Breast epithelium (tissue), 4 donors: ENCODE measurements around the gene MPP3. TPM values are rescaled to one million over a fixed set of nuclear protein-coding genes. Genes with fewer than 3 reads are reported as not detected.

ENCODE experiments used
- DNase-seq, 2 donors: peaks; one replicate each; pipeline ENCODE4 v3.0.0-alpha.2; 2019; ENCODE audit warnings: low spot score in 2 of 2
- H3K27ac ChIP-seq, 2 donors: fragments of 200-600 bp; sonication (generic) in 1 of 2; one replicate each; pipeline ENCODE4 v1.5.1; 2016 to 2019; ENCODE audit warnings: mild to moderate bottlenecking in 1 of 2
- H3K27me3 ChIP-seq, 2 donors: fragments of 200-600 bp; sonication (generic) in 1 of 2; one replicate each; pipeline versions ENCODE4 v1.5.1 to v1.6.0; 2017 to 2019; ENCODE audit warnings: control low read depth in 1 of 2, mild to moderate bottlenecking in 1 of 2
- H3K36me3 ChIP-seq: fragments of 200-600 bp; one replicate; pipeline ENCODE4 v1.5.1; 2019
- H3K4me1 ChIP-seq, 2 donors: fragments of 200-600 bp; sonication (generic); one replicate each; pipeline ENCODE4 v1.5.1; 2016 to 2019; ENCODE audit warnings: control low read depth in 1 of 2
- H3K4me3 ChIP-seq, 3 donors: fragments of 200-600 bp; sonication (generic); 1 replicate in 2 of 3; 2 replicates in 1 of 3; pipeline ENCODE4 v1.5.1; 2016 to 2019; ENCODE audit warnings: mild to moderate bottlenecking in 3 of 3, moderate library complexity in 2 of 3
- H3K9me3 ChIP-seq, 2 donors: fragments of 200-600 bp; sonication (generic) in 1 of 2; one replicate each; pipeline ENCODE4 v1.5.1; 2016 to 2019; ENCODE audit warnings: control low read depth in 1 of 2
- POLR2A ChIP-seq: fragments of 450-650 bp; IDR thresholded peaks from one replicate; pipeline ENCODE4 v1.6.1; 2016; ENCODE audit warnings: antibody characterized with exemption, mild to moderate bottlenecking, moderate library complexity
- POLR2AphosphoS5 ChIP-seq, 3 donors: sonication (generic); formaldehyde crosslinking; IDR thresholded peaks; one replicate each; pipeline ENCODE4 v1.6.1; 2017; ENCODE audit warnings: antibody characterized with exemption in 3 of 3
- intact Hi-C: fragments of 100-400 bp; cut with DNase I; formaldehyde crosslinking; loops from one replicate; pipeline ENCODE4 v1.15.1; 2023; ENCODE audit warnings: low total_unique reads
- total RNA-seq, 3 donors: library from RNA; depleted of rRNA; stranded (reverse); fragments of >200 nt; gene quantifications; one replicate each; pipeline ENCODE4 v1.1.0, GENCODE V29; 2016
- TF ChIP-seq, protein P1 (sequence below), 3 donors: fragments of 450-650 bp; IDR thresholded peaks; one replicate each; pipeline ENCODE4 v1.5.1; 2016 to 2017; ENCODE audit warnings: antibody characterized with exemption in 3 of 3, mild to moderate bottlenecking in 3 of 3, moderate library complexity in 3 of 3

MPP3 gene
- total RNA-seq, 3 donors from 2014 or later = 24.2 to 26.3 (median 26.2) TPM

DNA sequence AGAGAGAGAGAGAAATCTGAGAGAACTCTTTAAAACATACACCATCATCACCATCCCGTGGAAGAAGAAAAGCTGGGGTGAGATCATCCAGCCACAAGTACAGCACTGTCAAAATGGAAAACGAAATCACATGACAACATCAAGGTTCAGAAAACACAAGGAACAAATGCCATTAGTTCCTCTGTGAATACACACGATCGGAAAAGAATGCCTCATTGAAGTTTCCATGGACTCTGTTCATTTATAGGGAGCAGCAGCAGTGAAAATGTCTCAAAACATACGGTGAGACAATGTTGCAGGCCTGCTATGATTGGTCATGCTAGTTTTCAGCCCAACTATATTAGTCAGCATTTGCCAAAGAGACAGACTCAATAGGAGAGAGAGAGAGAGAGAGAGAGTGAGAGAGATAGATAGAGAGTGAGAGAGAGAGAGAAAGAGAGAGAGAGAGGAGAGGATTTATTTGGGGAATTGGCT lies 48.3 kb downstream of the MPP3 start:
- Histone ChIP-seq H3K36me3 (no peaks in the 10 kb centered on the region), H3K4me1 (no peaks in the 10 kb centered on the region), H3K9me3 (no peaks in the 10 kb centered on the region), H3K27me3 (no peaks in the 10 kb centered on the region), H3K4me3 (no peak overlapping the region), H3K27ac (no peak overlapping the region)
- TF ChIP-seq, protein P1, sequence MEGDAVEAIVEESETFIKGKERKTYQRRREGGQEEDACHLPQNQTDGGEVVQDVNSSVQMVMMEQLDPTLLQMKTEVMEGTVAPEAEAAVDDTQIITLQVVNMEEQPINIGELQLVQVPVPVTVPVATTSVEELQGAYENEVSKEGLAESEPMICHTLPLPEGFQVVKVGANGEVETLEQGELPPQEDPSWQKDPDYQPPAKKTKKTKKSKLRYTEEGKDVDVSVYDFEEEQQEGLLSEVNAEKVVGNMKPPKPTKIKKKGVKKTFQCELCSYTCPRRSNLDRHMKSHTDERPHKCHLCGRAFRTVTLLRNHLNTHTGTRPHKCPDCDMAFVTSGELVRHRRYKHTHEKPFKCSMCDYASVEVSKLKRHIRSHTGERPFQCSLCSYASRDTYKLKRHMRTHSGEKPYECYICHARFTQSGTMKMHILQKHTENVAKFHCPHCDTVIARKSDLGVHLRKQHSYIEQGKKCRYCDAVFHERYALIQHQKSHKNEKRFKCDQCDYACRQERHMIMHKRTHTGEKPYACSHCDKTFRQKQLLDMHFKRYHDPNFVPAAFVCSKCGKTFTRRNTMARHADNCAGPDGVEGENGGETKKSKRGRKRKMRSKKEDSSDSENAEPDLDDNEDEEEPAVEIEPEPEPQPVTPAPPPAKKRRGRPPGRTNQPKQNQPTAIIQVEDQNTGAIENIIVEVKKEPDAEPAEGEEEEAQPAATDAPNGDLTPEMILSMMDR (IDR thresholded peaks at IDR 0.05) = no peak
- TF ChIP-seq POLR2AphosphoS5 (IDR thresholded peaks at IDR 0.05) (no peak), POLR2A (no peak)
- DNase-seq = no peak
- intact Hi-C loops = no loop called here

DNA sequence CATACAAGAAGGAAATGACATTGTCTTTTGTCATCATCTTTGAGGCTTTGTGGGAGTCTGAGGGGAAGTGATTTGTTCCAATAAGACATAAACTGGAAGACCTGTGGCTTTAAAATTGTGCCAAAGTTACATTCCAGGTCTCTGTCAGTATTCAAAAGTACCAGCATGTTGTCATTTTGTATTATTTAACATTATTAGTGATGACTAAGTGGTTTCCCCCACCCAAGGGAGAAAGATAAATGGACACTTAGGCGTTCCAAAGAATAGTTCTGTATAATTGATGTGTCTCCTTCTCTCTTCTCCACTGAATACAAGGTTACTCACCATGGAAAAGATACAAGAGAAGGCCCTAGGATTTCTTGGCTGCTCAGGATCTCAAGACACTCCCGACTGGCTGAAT lies 48.9 kb downstream of the MPP3 start:
- TF ChIP-seq POLR2A (no peak), POLR2AphosphoS5 (IDR thresholded peaks at IDR 0.05) (no peak)
- TF ChIP-seq, protein P1 (IDR thresholded peaks at IDR 0.05) = no peak
- Histone ChIP-seq H3K9me3 (no peaks in the 10 kb centered on the region), H3K4me1 (no peaks in the 10 kb centered on the region), H3K27ac (no peak overlapping the region), H3K4me3 (no peak overlapping the region), H3K27me3 (no peaks in the 10 kb centered on the region), H3K36me3 (no peaks in the 10 kb centered on the region)
- no peak for DNase-seq
- intact Hi-C loops = no loop called here

DNA sequence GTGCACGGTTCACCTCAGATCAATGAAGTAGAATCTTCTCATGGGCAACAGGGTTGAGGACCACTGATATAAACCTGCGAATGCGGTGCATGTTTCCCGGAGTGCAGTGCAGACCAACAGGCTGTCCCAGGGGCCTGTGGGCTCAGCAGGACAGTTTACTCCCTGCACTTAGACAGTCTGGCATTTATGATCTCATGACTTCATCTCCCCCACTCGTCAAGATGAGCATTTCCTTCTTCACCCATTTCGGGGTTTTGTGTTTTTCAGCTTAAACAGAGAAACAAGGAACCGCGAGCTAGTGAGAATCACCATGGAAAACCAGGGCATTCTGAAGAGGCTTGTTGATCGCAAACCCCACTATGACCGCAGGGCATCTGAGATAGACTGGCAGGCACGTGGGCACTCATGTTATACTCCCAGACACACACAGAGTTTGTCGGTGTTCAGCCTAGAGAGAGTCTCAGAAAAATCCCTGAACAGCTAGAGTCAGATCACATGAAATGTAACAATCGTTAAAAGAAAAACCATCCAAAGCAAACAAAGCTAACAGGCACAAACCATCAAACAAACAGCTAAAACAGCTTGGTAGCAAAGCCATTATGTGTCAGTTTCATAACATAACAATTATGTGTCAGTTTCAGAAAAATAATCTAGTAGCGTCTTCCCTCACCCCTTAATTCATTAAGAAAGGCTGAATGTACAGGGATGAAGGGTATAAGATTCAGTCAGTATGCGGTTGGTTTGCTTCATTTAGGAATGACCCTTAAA lies 49.8 kb downstream of the MPP3 start:
- no peaks in the 10 kb centered on the region for H3K4me1 ChIP-seq
- TF ChIP-seq POLR2A (no peak), POLR2AphosphoS5 (IDR thresholded peaks at IDR 0.05) (no peak)
- TF ChIP-seq, protein P1 (IDR thresholded peaks at IDR 0.05) = no peak
- H3K36me3 ChIP-seq = no peaks in the 10 kb centered on the region
- intact Hi-C loops = no loop called here
- no peak for DNase-seq
- no peak overlapping the region for H3K27ac ChIP-seq
- H3K9me3 ChIP-seq = no peaks in the 10 kb centered on the region
- no peak overlapping the region for H3K4me3 ChIP-seq
- H3K27me3 ChIP-seq = no peaks in the 10 kb centered on the region

DNA sequence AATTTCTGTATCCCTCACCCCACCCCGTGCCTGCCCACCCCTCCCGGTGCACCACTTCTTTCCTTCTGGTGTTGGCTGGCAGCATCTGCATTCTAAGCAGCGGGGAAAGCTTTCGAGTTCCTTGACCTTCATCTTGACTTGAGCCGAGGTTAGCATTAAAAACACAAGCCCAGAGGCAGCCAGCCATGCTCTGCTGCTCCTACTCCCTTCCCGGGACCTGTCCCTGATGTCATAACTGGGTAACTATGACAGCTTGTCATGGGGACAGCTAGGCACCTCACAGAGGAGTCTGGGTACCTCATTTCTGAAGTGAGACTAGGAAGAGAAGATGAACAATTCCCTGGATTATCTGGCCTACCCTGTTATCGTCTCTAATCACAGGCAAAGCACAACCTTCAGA lies 52.8 kb downstream of the MPP3 start, which contains the start of gene CFAP97D1:
CFAP97D1 (plus strand) TSS at position 301 of the 400 bp plus-strand sequence; CDS start at position 329, 28 bp downstream.
- TF ChIP-seq, protein P1 (IDR thresholded peaks at IDR 0.05) = no peak
- TF ChIP-seq POLR2A (no peak), POLR2AphosphoS5 (IDR thresholded peaks at IDR 0.05) (no peak)
- DNase-seq = no peak
- intact Hi-C loops = no loop called here
- H3K36me3 ChIP-seq = no peaks in the 10 kb centered on the region
- no peaks in the 10 kb centered on the region for H3K9me3 ChIP-seq
- H3K4me3 ChIP-seq = peak within 1 kb of the TSS; percentile 78 to 97 (median 95)
- H3K27me3 ChIP-seq = no peaks in the 10 kb centered on the region
- H3K27ac ChIP-seq = peak within 1 kb of the TSS; percentile 99 to 100
- no peaks in the 10 kb centered on the region for H3K4me1 ChIP-seq
